ENCODE data around the gene SLC10A1. TPM values are rescaled to one million over a fixed set of nuclear protein-coding genes. Genes with fewer than 3 reads are reported as not detected.

The SLC10A1 gene
- total RNA-seq, 1 experiment from 2014 or later, result not detected

GRCh38 chr14:69822456-69822855 lies 25.4 kb upstream of the SLC10A1 start:
- Histone ChIP-seq H4K20me1 (ENCODE audit: insufficient read depth) (no peaks in the 10 kb centered on the region), H3K9me3 (ENCODE audit: control insufficient read depth in 1 of 2, insufficient read depth in 1 of 2, low read depth in 1 of 2, low read length in 2 of 2) (no peaks in the 10 kb centered on the region), H3K4me1 (ENCODE audit: control insufficient read depth in 1 of 2, insufficient read depth in 2 of 2, low read length in 2 of 2) (peaks cover 0 to under 1% of the 10 kb centered on the region in 2 experiments; a peak in 2 of 4 replicates), H3K36me3 (ENCODE audit: control insufficient read depth in 1 of 2, insufficient read depth in 2 of 2, low read length in 2 of 2) (no peaks in the 10 kb centered on the region), H2AFZ (ENCODE audit: low read depth, low read length, poor library complexity, severe bottlenecking) (no peak overlapping the region), H3K27ac (ENCODE audit: low read depth, low read length) (no peak overlapping the region), H3K79me2 (ENCODE audit: insufficient read depth, low read length) (no peaks in the 10 kb centered on the region), H3K9me2 (ENCODE audit: insufficient read depth) (no peaks in the 10 kb centered on the region), H3K4me2 (ENCODE audit: low read length) (no peak overlapping the region), H3K9ac (ENCODE audit: low read length) (no peak overlapping the region), H3K27me3 (ENCODE audit: insufficient read depth, low read length) (no peaks in the 10 kb centered on the region), H3K4me3 (replicated peaks in 1 of 2; ENCODE audit: low read depth in 1 of 2, low read length in 2 of 2) (no peak overlapping the region)
- CTCF ChIA-PET, result interaction anchor here (1.5 kb wide), 1 partner anchor 206 kb away, joined by 5 read pairs; no protein-coding TSS in a partner anchor
- intact Hi-C loops (cut with micrococcal nuclease), result no loop called here
- RAD21 ChIA-PET (ENCODE audit: low non-redundant PET in 1 of 2, low total read pairs in 2 of 2, uncharacterized antibody in 2 of 2, unreplicated experiment in 2 of 2), result no interaction called here
- no peak for DNase-seq (ENCODE audit: low read depth, low spot score)
- no TSS peak for BruUV-seq (replicated peaks)
- ATAC-seq, result no peak
- no peak for TF ChIP-seq MAX (IDR thresholded peaks at IDR 0.05)
- POLR2A ChIA-PET, result no interaction called here

GRCh38 chr14:69820991-69821390 lies 23.9 kb upstream of the SLC10A1 start:
- H3K36me3 ChIP-seq (ENCODE audit: control insufficient read depth in 1 of 2, insufficient read depth in 2 of 2, low read length in 2 of 2), result no peaks in the 10 kb centered on the region
- TF ChIP-seq FOSL1 (IDR thresholded peaks at IDR 0.05; ENCODE audit: low read depth) (no peak), SP1 (IDR thresholded peaks at IDR 0.05; ENCODE audit: low read depth) (no peak), JUND (IDR thresholded peaks at IDR 0.05) (no peak)
- H3K9ac ChIP-seq (ENCODE audit: low read length), result no peak overlapping the region
- H3K4me2 ChIP-seq (ENCODE audit: low read length), result no peak overlapping the region
- ChIA-PET RAD21 (ENCODE audit: low non-redundant PET in 1 of 2, low total read pairs in 2 of 2, uncharacterized antibody in 2 of 2, unreplicated experiment in 2 of 2) (no interaction called here), POLR2A (no interaction called here), CTCF (interaction anchor here (1.5 to 3.2 kb wide), 2 partner anchors 207 to 208 kb away, joined by 5 to 63 read pairs; no protein-coding TSS in a partner anchor)
- no peaks in the 10 kb centered on the region for H4K20me1 ChIP-seq (ENCODE audit: insufficient read depth)
- intact Hi-C loops (cut with micrococcal nuclease), result no loop called here
- H3K9me2 ChIP-seq (ENCODE audit: insufficient read depth), result no peaks in the 10 kb centered on the region
- no peaks in the 10 kb centered on the region for H3K9me3 ChIP-seq (ENCODE audit: control insufficient read depth in 1 of 2, insufficient read depth in 1 of 2, low read depth in 1 of 2, low read length in 2 of 2)
- no TSS peak for BruUV-seq (replicated peaks)
- no peak for DNase-seq (ENCODE audit: low read depth, low spot score)
- H2AFZ ChIP-seq (ENCODE audit: low read depth, low read length, poor library complexity, severe bottlenecking), result no peak overlapping the region
- no peak for ATAC-seq
- H3K79me2 ChIP-seq (ENCODE audit: insufficient read depth, low read length), result no peaks in the 10 kb centered on the region
- no peaks in the 10 kb centered on the region for H3K4me1 ChIP-seq (ENCODE audit: control insufficient read depth in 1 of 2, insufficient read depth in 2 of 2, low read length in 2 of 2)
- peaks cover 11% of the 10 kb centered on the region for H3K27me3 ChIP-seq (ENCODE audit: insufficient read depth, low read length)
- no peak overlapping the region for H3K4me3 ChIP-seq (replicated peaks in 1 of 2; ENCODE audit: low read depth in 1 of 2, low read length in 2 of 2)
- H3K27ac ChIP-seq (ENCODE audit: low read depth, low read length), result no peak overlapping the region

All from HCT116 (cell line).